Fibroblast of lung (primary cell): ENCODE data around the gene DOCK8. TPM values are rescaled to one million over a fixed set of nuclear protein-coding genes. Genes with fewer than 3 reads are reported as not detected.

Experiments used
- DNase-seq, 2 donors: peaks; one replicate each; pipeline versions ENCODE4 v3.0.0 to v3.0.0-alpha.2; 2010; ENCODE audit warnings: low read depth in 2 of 2
- H2AFZ ChIP-seq: 2 replicates; pipeline ENCODE4 v1.5.1; 2012; ENCODE audit warnings: low read length, control low read depth, inconsistent platforms
- H3K27ac ChIP-seq: 2 replicates; pipeline ENCODE4 v1.5.1; 2011; ENCODE audit warnings: low read length, control low read depth; ENCODE audit not compliant: insufficient read depth
- H3K27me3 ChIP-seq: 2 replicates; pipeline ENCODE4 v1.5.1; 2011; ENCODE audit warnings: mild to moderate bottlenecking, low read length; ENCODE audit not compliant: control insufficient read depth, insufficient read depth
- H3K36me3 ChIP-seq: 2 replicates; pipeline ENCODE4 v1.5.1; 2011; ENCODE audit warnings: low read length; ENCODE audit not compliant: control insufficient read depth, insufficient read depth
- H3K4me1 ChIP-seq: 2 replicates; pipeline ENCODE4 v1.5.1; 2011; ENCODE audit warnings: low read length; ENCODE audit not compliant: control insufficient read depth, insufficient read depth; ENCODE audit errors: extremely low read depth
- H3K4me2 ChIP-seq: 2 replicates; pipeline ENCODE4 v1.5.1; 2011; ENCODE audit warnings: low read length, control low read depth; ENCODE audit not compliant: insufficient read depth; ENCODE audit errors: extremely low read depth
- H3K4me3 ChIP-seq, 4 experiments: fragments of 200-600 bp in 1 of 4; sonication (generic) in 1 of 4; replicated peaks in 1 of 4; 2 replicates each; pipeline ENCODE4 v1.5.1; 2011 to 2016; ENCODE audit warnings: low read length in 4 of 4, low read depth in 3 of 4, mild to moderate bottlenecking in 3 of 4, control low read depth in 2 of 4, inconsistent platforms in 1 of 4, mixed read lengths in 1 of 4; ENCODE audit not compliant: insufficient read depth in 1 of 4; ENCODE audit errors: control extremely low read depth in 1 of 4
- H3K79me2 ChIP-seq: 2 replicates; pipeline ENCODE4 v1.5.1; 2012; ENCODE audit warnings: mild to moderate bottlenecking, low read length, inconsistent platforms; ENCODE audit not compliant: control insufficient read depth, insufficient read depth
- H3K9ac ChIP-seq: 2 replicates; pipeline ENCODE4 v1.5.1; 2011; ENCODE audit warnings: mild to moderate bottlenecking, low read length, control low read depth; ENCODE audit not compliant: insufficient read depth
- H3K9me3 ChIP-seq: 2 replicates; pipeline ENCODE4 v1.5.1; 2012; ENCODE audit warnings: low read depth, low read length; ENCODE audit not compliant: control insufficient read depth, insufficient read depth
- H4K20me1 ChIP-seq: 2 replicates; pipeline ENCODE4 v1.5.1; 2011; ENCODE audit warnings: low read length; ENCODE audit not compliant: control insufficient read depth, insufficient read depth; ENCODE audit errors: extremely low read depth
- CTCF ChIP-seq, 2 donors: IDR thresholded peaks in 1 of 2; conservative IDR thresholded peaks in 1 of 2; 1 replicate in 1 of 2; 2 replicates in 1 of 2; pipeline ENCODE4 v1.5.1; 2011 to 2012; ENCODE audit warnings: low read length in 2 of 2, control low read depth in 1 of 2, inconsistent platforms in 1 of 2, low read depth in 1 of 2, mild to moderate bottlenecking in 1 of 2
- EZH2 ChIP-seq: IDR thresholded peaks from 2 replicates; pipeline ENCODE4 v1.5.1; 2012; ENCODE audit warnings: low read length, control low read depth, mild to moderate bottlenecking; ENCODE audit errors: missing control alignments
- polyA plus RNA-seq, 2 donors: library from polyadenylated mRNA; depleted of rRNA in 1 of 2; stranded (reverse) in 1 of 2; unstranded in 1 of 2; fragments of >200 nt; gene quantifications; 2 replicates each; pipeline ENCODE4 v1.2.1, GENCODE V29; 2011 to 2012; ENCODE audit warnings: missing spikeins in 1 of 2
- total RNA-seq: library from RNA; depleted of rRNA; stranded (reverse); fragments of >200 nt; gene quantifications from 2 replicates; pipeline ENCODE4 v1.2.1, GENCODE V29; 2014

DOCK8 gene
- total and polyA plus RNA-seq, 2 donors (not counting 1 experiment from before 2014, with no cell fraction given): under 0.01 TPM; not detected in 1

DNA sequence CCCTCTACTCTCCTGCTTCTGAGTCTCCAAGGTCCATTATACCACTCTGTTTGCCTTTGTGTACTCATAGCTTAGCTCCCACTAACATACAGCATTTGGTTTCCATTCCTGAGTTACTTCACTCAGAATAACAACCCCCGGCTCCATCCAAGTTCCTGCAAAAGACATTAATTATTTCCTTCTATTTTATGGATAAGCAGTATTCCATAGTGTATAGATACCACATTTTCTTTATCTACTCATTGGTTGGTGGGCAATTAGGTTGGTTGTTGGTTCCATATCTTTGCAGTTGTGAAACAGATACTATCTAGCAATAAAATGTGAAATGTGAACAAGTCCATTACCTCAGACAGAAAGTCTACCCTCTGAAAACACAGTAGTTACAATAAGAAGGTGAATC lies 110.3 kb downstream of the DOCK8 start:
- Histone ChIP-seq H3K27me3 (no peaks in the 10 kb centered on the region), H2AFZ (no peak overlapping the region), H3K4me3 (no peak overlapping the region), H3K4me2 (no peak overlapping the region), H3K27ac (no peak overlapping the region), H3K36me3 (no peaks in the 10 kb centered on the region), H3K79me2 (no peaks in the 10 kb centered on the region), H4K20me1 (no peaks in the 10 kb centered on the region), H3K9ac (no peak overlapping the region), H3K4me1 (no peaks in the 10 kb centered on the region), H3K9me3 (no peaks in the 10 kb centered on the region)
- no peak for TF ChIP-seq EZH2
- no peak for TF ChIP-seq CTCF (conservative IDR thresholded peaks at IDR 0.05 in 1 of 2, IDR thresholded peaks at IDR 0.05 in 1 of 2; ENCODE audit: low read depth in 1 of 2, low read length in 2 of 2)
- no peak for DNase-seq

DNA sequence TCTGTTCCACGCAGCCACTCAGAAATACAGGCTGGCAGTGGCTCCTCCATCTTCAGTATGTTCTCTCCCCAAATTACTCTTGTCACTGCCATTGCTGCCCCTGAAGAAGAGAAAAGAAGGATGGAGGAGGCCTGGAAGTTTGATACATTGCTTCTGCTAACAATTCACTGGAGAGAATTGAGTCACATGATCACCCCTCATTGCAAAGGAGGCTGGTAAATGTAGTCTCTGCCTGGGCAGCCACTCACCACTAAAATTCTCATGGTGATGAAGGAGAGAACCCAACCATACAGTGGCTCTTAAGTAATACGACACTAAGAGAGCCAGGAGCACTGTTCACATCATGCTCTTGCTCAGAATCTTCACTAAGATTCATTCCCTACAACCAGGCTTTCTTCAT lies 112.0 kb downstream of the DOCK8 start:
- H3K9ac ChIP-seq: no peak overlapping the region
- no peaks in the 10 kb centered on the region for H4K20me1 ChIP-seq
- no peaks in the 10 kb centered on the region for H3K79me2 ChIP-seq
- no peak for DNase-seq
- H3K27me3 ChIP-seq: no peaks in the 10 kb centered on the region
- H3K4me2 ChIP-seq: no peak overlapping the region
- H3K36me3 ChIP-seq: no peaks in the 10 kb centered on the region
- H3K4me1 ChIP-seq: no peaks in the 10 kb centered on the region
- H2AFZ ChIP-seq: no peak overlapping the region
- no peak overlapping the region for H3K27ac ChIP-seq
- no peak overlapping the region for H3K4me3 ChIP-seq
- no peaks in the 10 kb centered on the region for H3K9me3 ChIP-seq
- TF ChIP-seq EZH2 (no peak), CTCF (conservative IDR thresholded peaks at IDR 0.05 in 1 of 2, IDR thresholded peaks at IDR 0.05 in 1 of 2; ENCODE audit: low read depth in 1 of 2, low read length in 2 of 2) (no peak)

DNA sequence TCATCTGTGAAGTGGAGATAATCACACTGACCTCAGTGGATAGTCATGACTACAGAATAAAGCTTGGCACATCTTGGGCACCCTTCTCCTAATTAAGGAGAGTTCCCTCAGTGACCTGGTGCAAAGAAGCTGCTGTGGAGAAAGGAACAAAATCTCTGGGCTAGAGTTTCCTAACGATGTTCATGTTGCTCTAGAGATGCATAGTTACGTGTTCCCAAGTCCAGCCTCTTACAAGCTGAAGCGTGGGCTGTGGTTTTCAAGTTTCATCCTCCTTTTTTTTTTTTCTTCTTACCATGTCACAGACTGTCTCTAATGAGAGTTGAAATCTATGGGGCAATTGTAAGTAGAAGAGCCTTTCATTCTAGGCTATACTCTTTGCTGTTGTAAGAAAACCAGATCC lies 113.8 kb downstream of the DOCK8 start:
- Histone ChIP-seq H3K79me2 (no peaks in the 10 kb centered on the region), H3K27ac (no peak overlapping the region), H3K9ac (no peak overlapping the region), H2AFZ (no peak overlapping the region), H3K36me3 (no peaks in the 10 kb centered on the region), H3K4me1 (no peaks in the 10 kb centered on the region), H3K9me3 (no peaks in the 10 kb centered on the region), H3K4me2 (no peak overlapping the region), H3K4me3 (no peak overlapping the region), H3K27me3 (no peaks in the 10 kb centered on the region), H4K20me1 (no peaks in the 10 kb centered on the region)
- TF ChIP-seq EZH2: no peak
- TF ChIP-seq CTCF (conservative IDR thresholded peaks at IDR 0.05 in 1 of 2, IDR thresholded peaks at IDR 0.05 in 1 of 2; ENCODE audit: low read depth in 1 of 2, low read length in 2 of 2): no peak
- DNase-seq: no peak
